K562 treated with DMSO at 1 percent for 4 hours (cell line): ENCODE results near the gene SLF1. TPM values are rescaled to one million over a fixed set of nuclear protein-coding genes. Genes with fewer than 3 reads are reported as not detected.

Source experiments
- total RNA-seq: library from RNA; unstranded; fragments of 300-600 nt; gene quantifications from 2 replicates; pipeline ENCODE4 v1.2.3, GENCODE V29; 2022; ENCODE audit not compliant: insufficient read depth

Gene SLF1
- total RNA-seq = 4.6 and 9.6 TPM in 2 replicates

DNA sequence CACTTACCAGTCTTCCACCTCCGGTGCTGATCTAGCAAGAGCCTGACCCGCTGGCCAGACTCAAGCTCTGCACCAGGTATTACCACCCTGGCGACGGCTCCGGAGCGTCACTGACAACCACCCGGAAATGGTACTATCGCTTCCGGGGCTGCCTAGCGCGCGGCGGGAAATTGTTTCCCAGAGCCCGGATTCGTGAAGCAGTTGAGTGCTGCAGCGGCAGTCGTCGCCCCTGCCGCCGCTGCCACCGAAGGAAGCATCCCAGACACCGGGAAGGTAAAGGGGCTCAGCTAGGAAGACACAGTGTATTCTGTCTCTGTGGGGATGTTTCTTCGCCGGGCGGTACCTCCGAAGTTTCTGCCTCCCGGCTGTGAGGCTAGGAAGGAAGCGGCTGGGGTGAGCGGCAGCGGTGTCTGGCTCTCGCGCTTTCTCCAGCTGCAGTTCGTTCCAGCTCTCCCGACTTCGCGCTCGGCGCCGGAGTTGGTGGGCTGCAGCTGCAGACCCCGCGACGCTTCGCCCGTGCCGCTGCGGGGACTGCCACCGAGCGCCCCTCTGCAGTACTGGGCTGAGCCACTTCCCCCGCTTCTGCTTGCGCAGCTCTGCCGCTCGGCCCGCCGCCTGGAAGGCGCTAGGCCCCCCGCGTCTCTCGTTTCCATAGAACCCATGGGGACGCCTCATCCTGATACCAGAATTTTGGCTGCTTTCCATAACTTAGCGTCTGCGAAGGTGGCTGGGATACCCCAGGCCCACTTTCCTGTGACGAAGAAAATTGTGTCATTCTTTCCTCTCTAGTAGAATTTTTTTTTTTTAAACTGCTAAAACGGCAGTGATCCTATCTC, at the start of gene SLF1, which contains the start of gene KIAA0825:
Gene SLF1 (plus strand): TSS at position 177 of the 836 bp plus-strand sequence. CDS start 10,142 bp downstream, outside the sequence.
Gene KIAA0825 (minus strand): TSS at position 112 of the 836 bp plus-strand sequence. CDS start 81,478 bp downstream, outside the sequence.

Other genes starting within 250 kb of the SLF1 start
- 0.23 TPM in 1 of 2 replicates, not detected in the other for gene KIAA0825, start 65 bp upstream of the SLF1 start, total RNA-seq